Skeletal muscle tissue (tissue), 4 donors: ENCODE data around the gene HKDC1. TPM values are rescaled to one million over a fixed set of nuclear protein-coding genes. Genes with fewer than 3 reads are reported as not detected.

Experiments
- H3K27ac ChIP-seq: one replicate; pipeline ENCODE4 v1.7.0; 2013; ENCODE audit warnings: mild to moderate bottlenecking, low read depth, low read length, inconsistent platforms
- H3K27me3 ChIP-seq, 3 donors: one replicate each; pipeline ENCODE4 v1.7.0; 2013; ENCODE audit warnings: low read length in 3 of 3; ENCODE audit not compliant: control insufficient read depth in 3 of 3, insufficient read depth in 3 of 3
- H3K36me3 ChIP-seq, 3 donors: one replicate each; pipeline ENCODE4 v1.7.0; 2013; ENCODE audit warnings: low read length in 3 of 3; ENCODE audit not compliant: control insufficient read depth in 3 of 3, insufficient read depth in 3 of 3
- H3K4me1 ChIP-seq, 3 donors: one replicate each; pipeline ENCODE4 v1.7.0; 2013; ENCODE audit warnings: low read length in 3 of 3, mild to moderate bottlenecking in 3 of 3; ENCODE audit not compliant: control insufficient read depth in 3 of 3, insufficient read depth in 3 of 3
- H3K4me3 ChIP-seq, 3 donors: one replicate each; pipeline ENCODE4 v1.7.0; 2013; ENCODE audit warnings: low read length in 3 of 3
- H3K9ac ChIP-seq, 3 donors: one replicate each; pipeline ENCODE4 v1.7.0; 2013; ENCODE audit warnings: low read length in 3 of 3, mild to moderate bottlenecking in 3 of 3, moderate library complexity in 2 of 3, low read depth in 1 of 3
- H3K9me3 ChIP-seq, 3 donors: one replicate each; pipeline ENCODE4 v1.7.0; 2013; ENCODE audit warnings: low read length in 3 of 3; ENCODE audit not compliant: control insufficient read depth in 3 of 3
- total RNA-seq: library from RNA; depleted of rRNA; stranded (reverse); fragments of >200 nt; gene quantifications from one replicate; pipeline ENCODE4 v1.2.3, GENCODE V29; 2014
- donor health status: Osteomylitis.

The HKDC1 gene
- total RNA-seq, 1 donor from 2014 or later, result not detected

DNA sequence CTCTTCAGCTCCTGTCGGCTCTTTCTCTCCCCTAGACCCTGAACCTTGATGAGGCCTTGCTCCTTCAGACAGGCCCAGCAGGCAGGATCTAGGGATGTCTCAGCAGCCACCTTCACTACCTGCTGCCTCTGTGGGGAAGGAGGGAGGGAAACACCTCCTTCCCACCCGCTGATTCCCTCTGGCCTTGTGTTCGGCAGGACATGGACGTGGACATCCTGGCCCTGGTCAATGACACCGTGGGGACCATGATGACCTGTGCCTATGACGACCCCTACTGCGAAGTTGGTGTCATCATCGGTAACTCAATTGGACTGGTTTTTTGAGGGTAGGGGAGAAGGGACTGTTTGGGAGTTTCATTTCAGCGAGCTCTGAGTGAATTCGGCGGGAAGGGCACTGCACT is 20.3 kb downstream of the HKDC1 start:
- no peak overlapping the region for H3K9ac ChIP-seq
- no peaks in the 10 kb centered on the region for H3K27me3 ChIP-seq
- H3K27ac ChIP-seq, result no peak overlapping the region
- no peaks in the 10 kb centered on the region for H3K9me3 ChIP-seq
- H3K4me3 ChIP-seq, result no peak overlapping the region
- no peaks in the 10 kb centered on the region for H3K36me3 ChIP-seq
- peaks cover 0 to 4% (median 3%) of the 10 kb centered on the region in 3 donors for H3K4me1 ChIP-seq

DNA sequence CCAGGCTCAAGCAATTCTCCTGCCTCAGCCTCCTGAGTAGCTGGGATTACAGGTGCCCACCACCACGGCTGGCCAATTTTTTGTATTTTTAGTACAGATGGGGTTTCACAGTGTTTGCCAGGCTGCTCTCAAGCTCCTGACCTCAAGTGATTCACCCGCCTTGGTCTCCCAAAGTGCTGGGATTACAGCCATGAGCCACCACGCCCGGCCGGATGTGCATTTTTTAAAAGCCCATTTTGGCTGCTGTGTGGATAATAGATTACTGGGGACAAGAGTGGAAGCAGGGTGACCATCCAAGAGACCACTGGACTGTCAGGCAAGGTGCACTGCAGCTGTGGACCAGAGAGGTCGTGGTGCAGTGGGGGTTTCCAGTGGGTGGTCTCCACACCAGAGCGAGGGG is 21.4 kb downstream of the HKDC1 start:
- H3K36me3 ChIP-seq, result no peaks in the 10 kb centered on the region
- H3K4me3 ChIP-seq, result no peak overlapping the region
- no peaks in the 10 kb centered on the region for H3K27me3 ChIP-seq
- H3K27ac ChIP-seq, result no peak overlapping the region
- H3K4me1 ChIP-seq, result peaks cover 0 to 4% (median 3%) of the 10 kb centered on the region in 3 donors
- no peaks in the 10 kb centered on the region for H3K9me3 ChIP-seq
- no peak overlapping the region for H3K9ac ChIP-seq

DNA sequence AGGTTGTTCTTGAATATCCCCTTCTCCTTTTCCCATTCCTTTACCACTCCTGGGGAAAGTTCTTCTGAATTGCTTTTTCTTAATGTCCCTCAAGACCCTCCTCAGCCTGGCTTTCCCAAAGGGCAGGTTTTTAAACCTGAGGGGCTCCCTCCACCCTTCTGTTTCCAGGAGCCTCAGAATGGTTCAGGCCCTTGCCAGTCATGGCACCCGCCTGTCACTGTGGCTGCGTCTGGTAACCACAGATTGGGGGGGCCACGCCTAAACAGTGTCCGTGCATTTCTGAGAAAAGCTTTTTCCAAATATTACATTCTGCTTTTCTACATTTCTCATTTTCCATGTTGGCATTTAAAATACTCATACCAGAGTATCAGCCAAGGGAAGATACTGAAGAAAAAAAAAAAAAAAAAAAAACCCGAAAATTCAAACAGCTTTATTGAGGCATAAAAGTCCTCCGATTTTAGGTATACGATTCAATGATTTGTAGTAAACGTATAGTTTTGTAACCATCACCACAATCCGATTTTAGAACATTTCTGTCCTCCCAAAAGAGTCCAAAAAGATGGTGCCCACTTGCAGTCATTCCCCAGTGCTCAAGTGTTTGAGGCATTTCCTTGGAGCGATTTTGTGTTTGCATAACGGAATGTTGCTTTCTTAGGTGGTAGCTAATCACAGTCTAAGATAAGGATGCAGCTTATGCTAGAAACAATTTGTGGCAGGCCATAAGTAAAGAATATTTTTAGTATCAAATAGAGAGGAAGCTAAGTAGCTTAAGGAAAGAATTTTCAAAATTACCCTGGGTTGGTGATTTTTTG is 22.1 kb downstream of the HKDC1 start:
- no peaks in the 10 kb centered on the region for H3K36me3 ChIP-seq
- H3K4me3 ChIP-seq, result no peak overlapping the region
- H3K4me1 ChIP-seq, result peaks cover 0 to 4% (median 3%) of the 10 kb centered on the region in 3 donors
- H3K9me3 ChIP-seq, result no peaks in the 10 kb centered on the region
- no peaks in the 10 kb centered on the region for H3K27me3 ChIP-seq
- H3K27ac ChIP-seq, result no peak overlapping the region
- H3K9ac ChIP-seq, result no peak overlapping the region

DNA sequence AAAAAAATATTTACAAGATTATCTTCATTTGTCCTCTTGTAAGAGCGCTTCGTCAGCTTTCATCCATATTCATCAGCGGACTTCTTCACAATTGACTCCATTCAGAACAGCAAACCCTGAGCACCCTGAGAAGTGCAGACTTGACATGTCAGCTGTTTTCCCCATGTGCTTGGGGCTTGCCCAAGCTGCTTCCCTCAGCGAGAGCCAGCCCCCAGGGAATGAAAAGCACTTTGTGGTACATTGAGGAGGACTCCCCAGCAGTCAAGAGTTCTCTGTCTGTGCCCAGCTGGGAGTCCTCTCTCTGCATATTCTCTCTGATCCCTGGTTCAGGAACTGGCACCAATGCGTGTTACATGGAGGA is 22.7 kb downstream of the HKDC1 start:
- H3K4me3 ChIP-seq, result no peak overlapping the region
- no peaks in the 10 kb centered on the region for H3K9me3 ChIP-seq
- H3K36me3 ChIP-seq, result no peaks in the 10 kb centered on the region
- H3K27me3 ChIP-seq, result no peaks in the 10 kb centered on the region
- H3K4me1 ChIP-seq, result peaks cover 0 to 3% (median 2%) of the 10 kb centered on the region in 3 donors
- no peak overlapping the region for H3K9ac ChIP-seq
- no peak overlapping the region for H3K27ac ChIP-seq

DNA sequence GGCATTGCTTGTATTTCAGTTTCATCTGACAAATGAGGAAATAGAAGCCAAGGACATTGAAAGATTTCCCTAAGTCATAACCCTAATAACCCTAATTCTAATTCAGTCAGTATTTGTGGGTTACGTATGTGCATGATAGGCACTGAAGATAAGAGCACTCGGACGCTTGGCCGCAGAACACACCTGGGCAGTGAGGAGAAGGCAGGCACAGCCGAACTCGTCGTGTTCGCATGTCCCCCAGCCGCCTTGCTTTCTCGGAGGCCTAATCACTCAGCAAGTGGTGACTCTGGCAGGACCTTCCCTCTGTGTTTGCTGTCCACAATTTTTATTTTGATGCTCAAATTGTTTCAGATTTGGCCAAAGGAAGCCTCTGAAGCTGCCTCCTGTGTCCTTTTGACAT is 23.7 kb downstream of the HKDC1 start:
- Histone ChIP-seq H3K9ac (no peak overlapping the region), H3K27ac (no peak overlapping the region), H3K4me3 (no peak overlapping the region), H3K36me3 (no peaks in the 10 kb centered on the region), H3K27me3 (no peaks in the 10 kb centered on the region), H3K9me3 (no peaks in the 10 kb centered on the region), H3K4me1 (peaks cover 0 to 3% (median 2%) of the 10 kb centered on the region in 3 donors)

DNA sequence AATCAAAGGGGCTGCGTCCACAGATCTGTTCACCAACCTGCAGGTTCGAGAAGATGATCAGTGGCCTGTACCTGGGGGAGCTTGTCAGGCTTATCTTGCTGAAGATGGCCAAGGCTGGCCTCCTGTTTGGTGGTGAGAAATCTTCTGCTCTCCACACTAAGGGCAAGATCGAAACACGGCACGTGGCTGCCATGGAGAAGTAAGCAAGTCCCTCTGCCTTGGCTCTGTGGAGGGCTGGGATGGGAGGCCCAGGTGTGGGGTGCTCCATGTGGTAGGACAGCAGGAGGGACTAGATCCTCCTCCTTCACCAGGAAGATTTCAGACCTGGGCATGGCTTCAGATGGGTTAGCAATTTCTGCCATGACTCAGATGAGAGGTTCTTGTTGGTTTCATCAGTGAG is 25.9 kb downstream of the HKDC1 start:
- H3K9me3 ChIP-seq, result no peaks in the 10 kb centered on the region
- peaks cover 0 to 2% (median 0%) of the 10 kb centered on the region in 3 donors for H3K4me1 ChIP-seq
- H3K4me3 ChIP-seq, result no peak overlapping the region
- no peaks in the 10 kb centered on the region for H3K27me3 ChIP-seq
- H3K9ac ChIP-seq, result no peak overlapping the region
- H3K27ac ChIP-seq, result no peak overlapping the region
- H3K36me3 ChIP-seq, result no peaks in the 10 kb centered on the region

DNA sequence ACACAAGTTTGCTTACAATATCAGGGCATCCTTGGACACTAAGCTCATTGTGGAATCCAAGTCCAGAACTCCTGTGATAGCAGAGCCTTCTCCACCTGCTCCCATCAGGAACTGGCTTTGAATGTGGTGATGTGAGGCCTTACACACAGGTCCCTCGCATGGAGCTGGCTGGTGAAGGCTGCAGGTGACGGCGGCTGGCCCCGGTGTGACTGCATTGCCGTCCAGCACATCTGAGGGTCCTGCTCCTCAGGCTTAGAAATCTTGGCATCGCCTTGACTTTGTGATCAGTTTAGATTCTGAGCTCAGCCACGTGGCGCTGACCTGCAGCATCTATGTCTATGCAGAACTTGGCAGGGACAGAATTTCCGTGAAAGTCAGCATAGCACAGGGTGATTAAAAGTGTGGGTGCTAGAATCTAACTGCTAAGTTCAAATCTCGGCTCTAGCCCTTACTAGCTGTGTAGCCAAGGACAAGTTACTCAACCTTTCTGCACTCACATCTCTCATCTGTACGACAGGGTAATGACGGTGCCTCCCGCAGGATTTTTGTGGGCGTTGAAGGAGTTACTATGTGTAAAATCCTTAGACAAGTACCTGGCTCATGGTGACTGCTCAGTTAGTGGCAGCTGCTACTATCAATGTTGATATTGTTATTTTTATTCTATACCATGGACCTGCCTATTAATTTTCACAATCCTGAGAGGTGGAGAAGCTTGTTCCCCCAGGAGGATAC is 26.6 kb downstream of the HKDC1 start:
- no peak overlapping the region for H3K4me3 ChIP-seq
- H3K9me3 ChIP-seq, result no peaks in the 10 kb centered on the region
- H3K9ac ChIP-seq, result no peak overlapping the region
- H3K4me1 ChIP-seq, result peaks cover 0 to under 1% (median 0%) of the 10 kb centered on the region in 3 donors
- no peaks in the 10 kb centered on the region for H3K27me3 ChIP-seq
- no peak overlapping the region for H3K27ac ChIP-seq
- no peaks in the 10 kb centered on the region for H3K36me3 ChIP-seq

DNA sequence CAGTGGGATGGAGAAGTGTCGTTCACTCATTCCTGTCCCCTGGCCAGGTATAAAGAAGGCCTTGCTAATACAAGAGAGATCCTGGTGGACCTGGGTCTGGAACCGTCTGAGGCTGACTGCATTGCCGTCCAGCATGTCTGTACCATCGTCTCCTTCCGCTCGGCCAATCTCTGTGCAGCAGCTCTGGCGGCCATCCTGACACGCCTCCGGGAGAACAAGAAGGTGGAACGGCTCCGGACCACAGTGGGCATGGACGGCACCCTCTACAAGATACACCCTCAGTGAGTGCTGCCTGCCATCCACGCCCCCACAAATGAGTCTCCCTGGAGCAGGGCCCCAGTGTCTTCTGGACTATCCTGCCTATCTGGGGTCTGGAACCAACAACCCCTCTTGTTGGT is 27.2 kb downstream of the HKDC1 start:
- Histone ChIP-seq H3K27me3 (no peaks in the 10 kb centered on the region), H3K9me3 (no peaks in the 10 kb centered on the region), H3K4me1 (no peaks in the 10 kb centered on the region), H3K4me3 (no peak overlapping the region), H3K36me3 (no peaks in the 10 kb centered on the region), H3K27ac (no peak overlapping the region), H3K9ac (no peak overlapping the region)

DNA sequence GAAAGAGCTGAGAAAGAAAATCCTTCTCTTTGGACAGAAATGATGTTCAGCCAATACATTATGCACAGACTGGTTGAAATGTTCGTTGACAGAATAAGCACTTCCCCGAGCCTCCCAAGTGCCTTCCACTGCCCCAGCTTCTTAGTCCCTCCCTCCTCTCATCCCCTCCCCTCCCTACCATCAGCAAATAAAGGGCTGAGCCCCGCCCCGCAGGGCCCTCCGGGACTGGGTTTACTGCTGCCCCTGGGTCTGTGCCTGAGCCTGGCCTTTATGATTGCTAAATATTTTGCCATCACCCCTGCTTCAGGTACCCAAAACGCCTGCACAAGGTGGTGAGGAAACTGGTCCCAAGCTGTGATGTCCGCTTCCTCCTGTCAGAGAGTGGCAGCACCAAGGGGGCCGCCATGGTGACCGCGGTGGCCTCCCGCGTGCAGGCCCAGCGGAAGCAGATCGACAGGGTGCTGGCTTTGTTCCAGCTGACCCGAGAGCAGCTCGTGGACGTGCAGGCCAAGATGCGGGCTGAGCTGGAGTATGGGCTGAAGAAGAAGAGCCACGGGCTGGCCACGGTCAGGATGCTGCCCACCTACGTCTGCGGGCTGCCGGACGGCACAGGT is 28.1 kb downstream of the HKDC1 start:
- no peak overlapping the region for H3K27ac ChIP-seq
- no peaks in the 10 kb centered on the region for H3K9me3 ChIP-seq
- no peaks in the 10 kb centered on the region for H3K36me3 ChIP-seq
- H3K27me3 ChIP-seq, result no peaks in the 10 kb centered on the region
- H3K4me3 ChIP-seq, result no peak overlapping the region
- no peak overlapping the region for H3K9ac ChIP-seq
- no peaks in the 10 kb centered on the region for H3K4me1 ChIP-seq

DNA sequence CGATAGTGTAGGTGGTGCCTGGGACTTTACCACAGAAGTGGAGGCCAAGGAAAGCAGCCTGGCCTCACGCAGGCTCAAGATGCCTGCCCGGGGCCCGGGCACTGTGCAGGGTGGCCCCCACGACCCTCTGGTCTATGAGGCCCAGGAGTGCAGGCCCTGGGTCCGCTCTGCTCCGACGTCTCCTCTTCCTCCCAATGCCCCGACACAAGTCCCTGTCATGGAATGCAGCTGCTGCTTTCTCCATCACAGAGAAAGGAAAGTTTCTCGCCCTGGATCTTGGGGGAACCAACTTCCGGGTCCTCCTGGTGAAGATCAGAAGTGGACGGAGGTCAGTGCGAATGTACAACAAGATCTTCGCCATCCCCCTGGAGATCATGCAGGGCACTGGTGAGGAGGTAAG is 29.9 kb downstream of the HKDC1 start:
- H3K27ac ChIP-seq, result no peak overlapping the region
- H3K4me3 ChIP-seq, result no peak overlapping the region
- no peaks in the 10 kb centered on the region for H3K9me3 ChIP-seq
- H3K4me1 ChIP-seq, result no peaks in the 10 kb centered on the region
- H3K36me3 ChIP-seq, result no peaks in the 10 kb centered on the region
- H3K9ac ChIP-seq, result no peak overlapping the region
- no peaks in the 10 kb centered on the region for H3K27me3 ChIP-seq
